Ectodermal cell (in vitro differentiated cells): ENCODE measurements around the gene GRID1.

ENCODE experiments used
- H3K27ac ChIP-seq: 2 replicates; pipeline ENCODE4 v1.7.0; 2013; ENCODE audit warnings: mild to moderate bottlenecking, low read depth, low read length; ENCODE audit not compliant: insufficient read depth, poor library complexity, severe bottlenecking
- H3K27me3 ChIP-seq: 2 replicates; pipeline ENCODE4 v1.7.0; 2013; ENCODE audit warnings: mild to moderate bottlenecking, low read length; ENCODE audit not compliant: insufficient read depth, control insufficient read depth, poor library complexity, severe bottlenecking
- H3K36me3 ChIP-seq: one replicate; pipeline ENCODE4 v1.7.0; 2013; ENCODE audit warnings: low read length; ENCODE audit not compliant: control insufficient read depth, insufficient read depth
- H3K4me1 ChIP-seq: one replicate; pipeline ENCODE4 v1.7.0; 2013; ENCODE audit warnings: low read length; ENCODE audit not compliant: control insufficient read depth, insufficient read depth
- H3K4me3 ChIP-seq: 2 replicates; pipeline ENCODE4 v1.7.0; 2013; ENCODE audit warnings: low read depth, low read length, control low read depth; ENCODE audit not compliant: insufficient read depth
- H3K9me3 ChIP-seq: 2 replicates; pipeline ENCODE4 v1.7.0; 2013; ENCODE audit warnings: mild to moderate bottlenecking, low read length, moderate library complexity; ENCODE audit not compliant: control insufficient read depth
- WGBS, 2 experiments: methylation state at CpG; one replicate each; pipeline ENCODE4 v1.1.7; 2013; ENCODE audit warnings: missing lambda C conversion rate in 2 of 2; 5-methylcytosine and 5-hydroxymethylcytosine counted together

GRID1 gene

GRCh38 chr10:85667638-85668233, 698.9 kb downstream of the GRID1 start:
- Histone ChIP-seq H3K4me3 (no peak overlapping the region), H3K27me3 (no peaks in the 10 kb centered on the region), H3K4me1 (no peaks in the 10 kb centered on the region), H3K9me3 (no peaks in the 10 kb centered on the region), H3K27ac (no peak overlapping the region), H3K36me3 (no peaks in the 10 kb centered on the region)
- WGBS, 2 experiments: 12 to 19% methylated on average over 5 of the region's 5 CpGs

GRCh38 chr10:85666987-85667386, 699.6 kb downstream of the GRID1 start:
- Histone ChIP-seq H3K36me3 (no peaks in the 10 kb centered on the region), H3K27me3 (no peaks in the 10 kb centered on the region), H3K4me3 (no peak overlapping the region), H3K9me3 (no peaks in the 10 kb centered on the region), H3K27ac (no peak overlapping the region), H3K4me1 (no peaks in the 10 kb centered on the region)
- WGBS, 2 experiments: 88 to 92% methylated on average over 5 of the region's 6 CpGs

- Histone ChIP-seq H3K4me3 (no peak overlapping the region), H3K27me3 (no peaks in the 10 kb centered on the region), H3K27ac (no peak overlapping the region), H3K36me3 (no peaks in the 10 kb centered on the region), H3K4me1 (no peaks in the 10 kb centered on the region), H3K9me3 (no peaks in the 10 kb centered on the region)
- WGBS, 2 experiments: 91 to 95% methylated on average over 1 of the region's 2 CpGs
These were observed 700.5 kb downstream of the GRID1 start for GRCh38 chr10:85666102-85666501.

GRCh38 chr10:85665681-85666080, 700.9 kb downstream of the GRID1 start:
- no peaks in the 10 kb centered on the region for H3K4me1 ChIP-seq
- H3K27me3 ChIP-seq: no peaks in the 10 kb centered on the region
- H3K36me3 ChIP-seq: no peaks in the 10 kb centered on the region
- H3K4me3 ChIP-seq: no peak overlapping the region
- no peaks in the 10 kb centered on the region for H3K9me3 ChIP-seq
- H3K27ac ChIP-seq: no peak overlapping the region
- 95 to 97% methylated on average over 6 of the region's 6 CpGs for WGBS, 2 experiments

DNA sequence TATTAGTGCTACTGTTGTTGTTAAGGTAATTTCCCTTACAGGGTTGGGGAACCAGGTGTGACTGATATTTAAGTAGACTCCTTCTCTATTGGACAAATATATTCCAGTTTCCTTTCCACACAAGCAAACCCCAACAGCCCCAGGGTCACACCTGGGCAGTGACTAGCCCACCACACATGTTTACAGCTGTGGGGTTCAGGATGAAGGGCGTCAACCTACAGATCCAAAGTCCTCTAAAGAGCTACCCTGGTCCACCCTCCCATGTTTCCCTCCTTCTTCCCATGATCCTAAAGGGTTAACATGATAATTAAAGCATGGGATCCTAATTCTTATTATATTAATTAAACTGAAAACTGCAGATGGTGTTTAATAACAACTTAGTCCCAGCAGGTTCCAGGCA, 701.5 kb downstream of the GRID1 start:
- no peak overlapping the region for H3K27ac ChIP-seq
- no peaks in the 10 kb centered on the region for H3K27me3 ChIP-seq
- H3K9me3 ChIP-seq: no peaks in the 10 kb centered on the region
- WGBS, 2 experiments: 89 to 93% methylated on average over 1 of the region's 1 CpG
- H3K4me1 ChIP-seq: no peaks in the 10 kb centered on the region
- no peaks in the 10 kb centered on the region for H3K36me3 ChIP-seq
- H3K4me3 ChIP-seq: no peak overlapping the region

GRCh38 chr10:85661123-85661522, 705.5 kb downstream of the GRID1 start:
- Histone ChIP-seq H3K27ac (no peak overlapping the region), H3K27me3 (no peaks in the 10 kb centered on the region), H3K4me1 (no peaks in the 10 kb centered on the region), H3K36me3 (no peaks in the 10 kb centered on the region), H3K4me3 (no peak overlapping the region), H3K9me3 (no peaks in the 10 kb centered on the region)
- 89 to 92% methylated on average over 4 of the region's 4 CpGs for WGBS, 2 experiments

GRCh38 chr10:85659331-85659730, 707.3 kb downstream of the GRID1 start:
- 92 to 98% methylated on average over 1 of the region's 1 CpG for WGBS, 2 experiments
- no peak overlapping the region for H3K4me3 ChIP-seq
- no peaks in the 10 kb centered on the region for H3K36me3 ChIP-seq
- no peaks in the 10 kb centered on the region for H3K27me3 ChIP-seq
- H3K9me3 ChIP-seq: no peaks in the 10 kb centered on the region
- no peak overlapping the region for H3K27ac ChIP-seq
- H3K4me1 ChIP-seq: no peaks in the 10 kb centered on the region

DNA sequence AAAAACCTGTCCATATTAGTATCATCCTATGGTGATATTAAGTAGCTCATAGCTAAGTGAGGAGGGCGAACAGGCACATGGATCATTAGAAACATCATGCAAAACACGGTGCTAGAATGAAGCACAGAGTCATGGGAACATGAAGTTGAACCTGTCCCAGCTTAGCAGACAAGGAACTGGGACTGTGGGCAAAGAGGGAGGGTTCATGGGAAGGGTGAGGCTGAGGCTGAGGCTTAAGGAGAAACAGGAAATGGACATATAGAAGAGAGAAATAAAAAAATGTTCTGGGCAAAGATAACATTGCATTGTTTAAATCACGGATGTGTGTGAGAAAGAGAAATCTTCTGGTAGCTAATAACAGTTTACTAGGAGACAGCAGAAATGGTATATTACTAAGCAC, 708.1 kb downstream of the GRID1 start:
- 89 to 91% methylated on average over 3 of the region's 3 CpGs for WGBS, 2 experiments
- H3K4me1 ChIP-seq: no peaks in the 10 kb centered on the region

GRCh38 chr10:85657476-85658113, 709.0 kb downstream of the GRID1 start:
- H3K36me3 ChIP-seq: no peaks in the 10 kb centered on the region
- no peaks in the 10 kb centered on the region for H3K4me1 ChIP-seq
- no peak overlapping the region for H3K27ac ChIP-seq
- H3K9me3 ChIP-seq: no peaks in the 10 kb centered on the region
- H3K4me3 ChIP-seq: no peak overlapping the region
- WGBS, 2 experiments: 86 to 89% methylated on average over 4 of the region's 4 CpGs
- no peaks in the 10 kb centered on the region for H3K27me3 ChIP-seq

More for the DNA sequence above, 708.1 kb downstream of the GRID1 start:
- no peaks in the 10 kb centered on the region for H3K36me3 ChIP-seq
- no peaks in the 10 kb centered on the region for H3K9me3 ChIP-seq
- no peak overlapping the region for H3K4me3 ChIP-seq
- no peak overlapping the region for H3K27ac ChIP-seq
- no peaks in the 10 kb centered on the region for H3K27me3 ChIP-seq

DNA sequence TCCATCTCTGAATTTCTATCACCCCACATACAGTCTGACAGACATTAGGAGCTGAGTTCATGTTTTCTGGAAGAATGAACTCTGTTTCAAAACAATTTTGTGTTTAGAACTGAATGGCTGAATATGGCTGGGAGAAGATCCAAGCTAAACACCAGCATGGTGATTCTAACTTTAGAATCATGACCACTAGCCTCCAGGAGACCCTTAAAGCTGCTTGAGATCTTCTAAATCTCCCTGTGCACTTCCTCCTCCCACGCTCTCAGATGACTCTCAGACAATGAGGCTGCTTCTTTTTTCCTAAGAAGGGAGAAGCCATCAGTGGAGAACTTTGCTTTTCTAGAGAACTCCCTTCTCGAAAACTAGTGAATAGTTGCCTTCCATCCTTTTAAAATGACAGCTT, 711.2 kb downstream of the GRID1 start:
- 88% methylated on average over 2 of the region's 2 CpGs for WGBS, 2 experiments

More for the DNA sequence above, 711.2 kb downstream of the GRID1 start:
- H3K27ac ChIP-seq: no peak overlapping the region
- H3K4me3 ChIP-seq: no peak overlapping the region
- no peaks in the 10 kb centered on the region for H3K36me3 ChIP-seq
- no peaks in the 10 kb centered on the region for H3K27me3 ChIP-seq
- no peaks in the 10 kb centered on the region for H3K9me3 ChIP-seq
- no peaks in the 10 kb centered on the region for H3K4me1 ChIP-seq
